Stomach (tissue), 9 donors: ENCODE data around the gene KIF3C. TPM values are rescaled to one million over a fixed set of nuclear protein-coding genes. Genes with fewer than 3 reads are reported as not detected.

ENCODE experiments used
- DNase-seq, 2 donors: peaks; one replicate each; pipeline versions ENCODE4 v3.0.0 to v3.0.0-alpha.2; 2013 to 2019
- H3K27ac ChIP-seq, 5 donors: fragments of 200-600 bp in 4 of 5; sonication (generic) in 4 of 5; one replicate each; pipeline ENCODE4 v1.5.1; 2013 to 2019; ENCODE audit warnings: mild to moderate bottlenecking in 1 of 5, moderate library complexity in 1 of 5
- H3K27me3 ChIP-seq, 3 donors: fragments of 200-600 bp; sonication (generic); one replicate each; pipeline ENCODE4 v1.5.1; 2017 to 2019; ENCODE audit warnings: mixed run types in 1 of 3
- H3K36me3 ChIP-seq, 4 donors: fragments of 200-600 bp; sonication (generic); 1 replicate in 3 of 4; 2 replicates in 1 of 4; pipeline ENCODE4 v1.5.1; 2016 to 2019
- H3K4me1 ChIP-seq, 4 donors: fragments of 200-600 bp; sonication (generic); one replicate each; pipeline ENCODE4 v1.5.1; 2016 to 2019
- H3K4me3 ChIP-seq, 4 donors: fragments of 200-600 bp; sonication (generic) in 3 of 4; one replicate each; pipeline ENCODE4 v1.5.1; 2016 to 2019; ENCODE audit warnings: mild to moderate bottlenecking in 1 of 4
- H3K9me3 ChIP-seq, 4 donors: fragments of 200-600 bp; sonication (generic); one replicate each; pipeline ENCODE4 v1.5.1; 2016 to 2019
- CTCF ChIP-seq, 7 experiments: fragments of 450-650 bp in 4 of 7; fragments of 200-600 bp in 3 of 7; sonication (generic) in 3 of 7; IDR thresholded peaks; one replicate each; pipeline ENCODE4 v1.5.1; 2016 to 2019; ENCODE audit warnings: antibody characterized with exemption in 7 of 7, control low read depth in 2 of 7, mild to moderate bottlenecking in 1 of 7
- EP300 ChIP-seq: sonication (generic); formaldehyde crosslinking; IDR thresholded peaks from one replicate; pipeline ENCODE4 v1.6.1; 2017; ENCODE audit warnings: antibody characterized with exemption
- POLR2A ChIP-seq, 4 donors: fragments of 450-650 bp; IDR thresholded peaks; one replicate each; pipeline ENCODE4 v1.6.1; 2016; ENCODE audit warnings: antibody characterized with exemption in 4 of 4, control low read depth in 2 of 4, mild to moderate bottlenecking in 1 of 4, moderate library complexity in 1 of 4
- POLR2AphosphoS5 ChIP-seq, 3 donors: sonication (generic); formaldehyde crosslinking; IDR thresholded peaks; one replicate each; pipeline ENCODE4 v1.6.1; 2016; ENCODE audit warnings: antibody characterized with exemption in 3 of 3
- WGBS, 5 donors: extraction: QIAGEN DNeasy Blood & Tissue Kit in 3 of 5; methylation state at CpG; one replicate each; pipeline versions ENCODE4 v1.1.5 to v1.1.7; 2013 to 2018; 5-methylcytosine and 5-hydroxymethylcytosine counted together
- intact Hi-C: fragments of 100-400 bp; cut with DNase I; formaldehyde crosslinking; loops from one replicate; pipeline ENCODE4 v1.15.1; 2023; ENCODE audit warnings: low total_unique reads
- polyA plus RNA-seq, 3 donors: library from polyadenylated mRNA; stranded (reverse); fragments of 200-250 nt; gene quantifications; one replicate each; pipeline ENCODE4 v1.2.3, GENCODE V29; 2013
- total RNA-seq, 5 donors: library from RNA; depleted of rRNA; stranded (reverse); fragments of >200 nt; gene quantifications; one replicate each; pipeline versions ENCODE4 v1.1.0 to v1.2.3, GENCODE V29; 2014 to 2016
- donor health status: healthy with polysubstance abuse.
- donor health status: Bipolar disorder and iron deficiency.
- donor health status: healthy.

Gene KIF3C
- total and polyA plus RNA-seq, 8 donors: 0.29 to 7.3 (median 2.4) TPM; not detected in 1

GRCh38 chr2:25955036-25955435, 27.3 kb downstream of the KIF3C start:
- Histone ChIP-seq H3K4me1 (peaks cover 0 to 10% (median 4%) of the 10 kb centered on the region in 4 donors), H3K9me3 (no peaks in the 10 kb centered on the region), H3K27ac (no peak overlapping the region), H3K36me3 (peaks cover 0 to 18% (median 2%) of the 10 kb centered on the region in 4 donors), H3K27me3 (no peaks in the 10 kb centered on the region), H3K4me3 (no peak overlapping the region)
- WGBS, 5 donors: 74 to 83% (median 77%) methylated on average over 6 to 7 of the region's 7 CpGs
- TF ChIP-seq POLR2AphosphoS5 (IDR thresholded peaks at IDR 0.05) (no peak), CTCF (IDR thresholded peaks at IDR 0.05) (no peak), POLR2A (IDR thresholded peaks at IDR 0.05) (no peak), EP300 (no peak)
- no peak for DNase-seq
- intact Hi-C loops: loop anchor here (10.0 kb wide), 1 partner anchor 190 kb away; no protein-coding TSS in a partner anchor

DNA sequence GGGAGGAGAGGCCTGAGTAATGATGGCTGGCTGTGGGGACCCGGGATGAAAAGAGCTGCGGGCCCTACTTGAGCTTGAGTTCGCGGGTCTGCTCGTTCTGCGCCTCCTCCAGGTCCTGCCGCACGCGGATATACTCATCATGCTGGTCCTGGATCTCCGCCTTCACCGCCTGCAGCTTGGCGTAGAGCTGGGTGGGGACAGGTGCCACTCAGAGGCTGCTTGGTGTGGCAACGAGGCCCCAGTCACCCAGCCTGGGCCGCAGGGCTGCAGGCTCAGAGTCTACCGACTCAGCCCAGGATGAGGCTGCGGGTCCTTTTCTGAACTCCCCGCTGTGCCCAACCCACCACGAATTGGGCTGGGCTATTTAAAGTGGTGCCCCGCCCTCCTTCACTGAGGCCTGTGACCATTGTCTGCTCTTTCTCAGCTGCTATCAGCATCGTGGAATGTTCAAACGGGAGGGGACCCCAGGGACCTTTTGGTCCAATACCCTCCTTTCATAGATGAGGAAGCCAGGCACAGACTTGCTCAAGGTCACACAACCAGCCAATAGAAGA, 28.0 kb downstream of the KIF3C start:
- no peak overlapping the region for H3K4me3 ChIP-seq
- intact Hi-C loops: loop anchor here (10.0 kb wide), 1 partner anchor 191 kb away; no protein-coding TSS in a partner anchor
- TF ChIP-seq POLR2A (IDR thresholded peaks at IDR 0.05) (no peak), EP300 (no peak)
- H3K27ac ChIP-seq: no peak overlapping the region
- H3K36me3 ChIP-seq: peaks cover 0 to 18% (median 2%) of the 10 kb centered on the region in 4 donors
- no peak for DNase-seq
- H3K4me1 ChIP-seq: peaks cover 0 to 10% (median 4%) of the 10 kb centered on the region in 4 donors
- 73 to 84% (median 77%) methylated on average over 19 to 21 of the region's 21 CpGs for WGBS, 5 donors
- no peaks in the 10 kb centered on the region for H3K9me3 ChIP-seq
- H3K27me3 ChIP-seq: no peaks in the 10 kb centered on the region

DNA sequence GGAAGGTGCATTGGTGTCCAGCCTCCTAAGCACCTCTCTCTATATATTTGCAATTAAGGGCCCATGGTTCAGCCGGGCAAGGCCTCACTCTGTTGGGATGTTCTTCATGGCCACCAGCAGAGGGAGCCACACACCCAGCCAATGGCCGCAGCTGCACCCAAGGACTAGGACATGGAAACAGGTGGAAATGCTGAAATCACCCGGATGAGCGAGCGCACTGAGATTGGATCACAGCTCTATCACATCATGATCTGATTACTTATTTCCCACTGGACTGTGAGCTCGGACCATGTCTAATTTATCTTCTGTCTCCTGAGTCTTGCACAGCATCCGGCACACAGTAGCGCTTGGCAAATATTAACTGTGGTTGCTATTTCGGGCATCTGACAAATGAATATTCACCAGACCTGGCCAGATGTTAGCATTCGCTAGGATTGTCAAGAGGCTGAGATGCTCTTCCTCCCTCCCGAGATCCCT, 31.2 kb downstream of the KIF3C start:
- TF ChIP-seq POLR2A (IDR thresholded peaks at IDR 0.05) (no peak), CTCF (IDR thresholded peaks at IDR 0.05) (peak in 5 of 7 experiments; percentile 86 to 96 (median 91)), POLR2AphosphoS5 (IDR thresholded peaks at IDR 0.05) (peak in 1 of 3 donors; percentile 72)
- 14 to 23% (median 17%) methylated on average over 11 of the region's 11 CpGs for WGBS, 5 donors
- H3K4me1 ChIP-seq: peaks cover 0 to 10% (median 4%) of the 10 kb centered on the region in 4 donors
- H3K27me3 ChIP-seq: no peaks in the 10 kb centered on the region
- peaks cover 0 to 22% (median 2%) of the 10 kb centered on the region in 4 donors for H3K36me3 ChIP-seq
- intact Hi-C loops: loop anchor here (10.0 kb wide), 1 partner anchor 194 kb away; no protein-coding TSS in a partner anchor
- H3K4me3 ChIP-seq: no peak overlapping the region
- no peaks in the 10 kb centered on the region for H3K9me3 ChIP-seq
- peak; percentile 80 to 96 for DNase-seq
- H3K27ac ChIP-seq: peak overlapping the region in 1 of 5 donors; percentile 41

DNA sequence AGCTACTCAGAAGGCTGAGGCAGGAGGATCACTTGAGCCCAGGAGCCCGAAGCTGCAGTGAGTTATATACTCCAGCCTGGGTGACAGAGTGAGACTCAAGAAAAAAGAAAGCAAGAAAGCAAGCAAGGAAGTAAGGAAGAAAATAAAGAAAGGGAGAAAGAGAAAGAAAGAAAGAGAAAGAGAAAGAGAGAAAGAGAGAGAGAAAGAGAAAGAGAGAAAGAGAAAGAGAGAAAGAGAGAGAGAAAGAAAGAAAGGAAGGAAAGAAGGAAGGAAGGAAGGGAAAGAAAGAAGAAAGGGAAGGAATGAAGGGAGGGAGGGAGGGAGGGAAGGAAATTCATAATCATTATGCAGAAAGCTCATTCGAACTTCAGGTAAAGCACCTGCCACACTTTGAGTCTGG, 33.9 kb downstream of the KIF3C start:
- WGBS, 5 donors: 73 to 88% (median 77%) methylated on average over 2 of the region's 2 CpGs
- intact Hi-C loops: no loop called here

More for the DNA sequence above, 33.9 kb downstream of the KIF3C start:
- H3K4me1 ChIP-seq: peaks cover 0 to 10% (median 4%) of the 10 kb centered on the region in 4 donors
- TF ChIP-seq CTCF (IDR thresholded peaks at IDR 0.05) (no peak), EP300 (no peak), POLR2AphosphoS5 (IDR thresholded peaks at IDR 0.05) (no peak), POLR2A (IDR thresholded peaks at IDR 0.05) (no peak)
- no peak overlapping the region for H3K4me3 ChIP-seq
- H3K27me3 ChIP-seq: no peaks in the 10 kb centered on the region
- no peak overlapping the region for H3K27ac ChIP-seq
- DNase-seq: no peak
- H3K9me3 ChIP-seq: no peaks in the 10 kb centered on the region
- peaks cover 0 to 14% (median 0%) of the 10 kb centered on the region in 4 donors for H3K36me3 ChIP-seq
